GM21529 (cell line): ENCODE measurements around the gene BRINP1.

Experiments used
- ATAC-seq: cut with Tn5 transposase; IDR thresholded peaks from one replicate; pipeline ENCODE4 v1.9.1; 2021; ENCODE audit not compliant: unreplicated experiment

Gene BRINP1

DNA sequence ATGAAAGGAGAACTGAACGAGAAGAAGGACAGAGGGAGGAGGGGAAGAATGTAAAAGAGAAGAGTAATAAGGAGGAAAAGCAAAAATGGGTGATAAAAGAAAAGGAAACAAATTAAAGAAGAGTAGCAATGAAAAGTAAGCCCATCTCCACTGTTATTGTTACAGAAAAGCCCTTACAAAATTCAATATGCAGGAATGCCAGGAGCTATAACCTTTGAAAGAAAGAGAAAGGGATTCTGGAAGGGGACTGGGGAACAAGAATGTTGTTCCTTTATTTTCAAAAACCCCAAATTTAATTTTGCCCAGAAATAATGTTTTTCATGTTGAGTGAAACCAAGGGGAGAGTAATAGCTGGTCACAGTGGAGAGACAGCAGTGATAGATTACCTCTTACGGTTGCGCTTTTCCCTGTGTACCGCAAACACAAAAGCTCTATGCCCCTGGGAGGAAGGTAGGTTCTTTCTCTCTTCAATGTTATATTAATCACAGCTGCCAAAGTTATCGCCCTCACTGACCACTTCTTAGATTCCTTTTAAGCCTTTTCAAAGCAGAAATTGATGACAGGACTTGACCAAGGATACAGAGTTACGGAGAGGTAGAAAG is 86.7 kb downstream of the BRINP1 start:
- no peak for ATAC-seq

- ATAC-seq = no peak
Observed at GRCh38 chr9:119280740-119281485, 88.3 kb downstream of the BRINP1 start.

DNA sequence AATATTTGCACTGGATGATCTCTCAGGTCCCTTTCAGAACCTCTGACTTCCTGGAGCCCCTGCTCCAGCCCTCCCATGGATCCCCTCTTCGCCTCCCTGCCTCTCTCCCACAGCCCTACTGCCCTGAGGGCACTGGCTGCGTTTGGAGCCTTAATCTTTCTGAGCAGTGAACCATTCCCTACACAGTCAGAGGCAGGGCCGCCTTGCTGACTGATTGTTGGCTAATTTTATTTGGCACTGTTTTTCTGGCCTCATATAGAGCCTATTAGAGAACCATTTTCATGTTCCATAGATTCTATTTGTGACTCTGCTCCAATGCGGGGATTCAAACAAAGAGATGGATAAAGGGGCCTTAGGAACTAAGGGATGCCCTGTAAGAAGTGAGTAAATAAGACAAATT is 91.1 kb downstream of the BRINP1 start:
- ATAC-seq = no peak

- ATAC-seq = no peak
Observed at GRCh38 chr9:119273984-119274665, 95.1 kb downstream of the BRINP1 start.

DNA sequence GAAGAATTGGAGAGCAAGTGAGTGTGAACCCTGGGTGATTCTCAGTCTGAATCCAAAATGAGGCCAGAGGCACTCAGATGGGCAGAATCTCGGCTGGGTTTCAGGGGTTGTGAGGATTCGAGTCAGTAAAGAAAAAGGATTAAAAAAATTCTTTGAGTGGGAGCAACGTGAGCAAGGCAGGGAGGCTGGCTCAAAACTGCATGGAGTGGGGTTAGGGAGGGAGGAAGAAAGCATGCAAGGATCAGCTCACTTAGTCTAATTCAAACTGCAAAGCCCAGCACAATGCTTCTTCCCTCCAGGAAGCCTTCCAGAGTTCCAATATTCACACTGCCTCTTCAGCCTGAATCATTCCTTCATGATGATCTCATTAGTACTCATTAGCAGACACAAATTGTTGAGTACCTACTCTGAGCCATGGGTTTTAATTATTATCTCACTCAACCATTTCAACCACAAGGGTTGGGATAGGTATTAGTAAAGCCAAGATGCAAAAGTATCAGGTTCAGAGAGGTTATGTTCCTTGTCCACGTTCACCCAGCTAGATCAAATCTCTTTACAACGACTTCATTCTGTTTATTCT is 95.8 kb downstream of the BRINP1 start:
- no peak for ATAC-seq

- ATAC-seq = no peak
Observed at GRCh38 chr9:119272500-119273211, 96.6 kb downstream of the BRINP1 start.

DNA sequence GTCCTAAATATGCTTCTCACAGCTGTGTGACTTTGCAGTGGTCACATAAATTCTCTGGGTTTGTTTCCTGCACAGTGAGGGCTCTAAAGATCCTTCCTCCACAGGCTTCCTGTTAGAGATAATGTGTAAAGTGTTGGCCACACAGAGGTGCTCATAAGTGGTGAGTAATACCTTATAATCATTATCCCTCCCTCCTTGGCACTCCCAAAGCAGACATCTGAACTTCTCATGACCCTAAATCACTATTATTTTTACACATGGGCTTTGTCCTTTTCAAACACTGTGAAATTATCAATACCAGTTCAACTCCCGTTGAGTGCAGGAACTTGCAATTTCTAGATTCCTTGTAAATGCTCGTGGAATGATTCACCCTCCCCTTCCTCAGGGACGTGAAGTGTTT is 100.2 kb downstream of the BRINP1 start:
- no peak for ATAC-seq

- no peak for ATAC-seq
Observed at GRCh38 chr9:119264165-119264564, 105.1 kb downstream of the BRINP1 start.

DNA sequence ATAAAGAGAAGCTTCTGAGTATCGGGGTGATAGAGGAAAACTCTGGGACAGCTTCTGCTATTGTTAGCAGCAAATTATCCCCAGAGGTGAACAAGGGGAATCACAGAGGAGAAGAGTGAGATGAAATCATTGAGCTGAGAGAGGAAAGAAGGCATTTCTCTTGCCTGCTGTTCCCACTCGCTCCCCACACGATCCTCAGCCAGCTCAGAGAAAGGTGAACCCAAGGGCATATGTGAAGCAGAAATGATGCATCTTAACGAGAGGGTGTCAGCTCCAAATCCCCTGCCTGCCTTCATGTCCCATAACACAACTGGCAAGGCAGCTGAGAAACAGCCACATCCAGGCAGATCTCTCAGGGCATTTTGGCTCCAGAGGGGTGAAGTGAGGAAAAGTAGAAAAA is 111.6 kb downstream of the BRINP1 start:
- no peak for ATAC-seq

DNA sequence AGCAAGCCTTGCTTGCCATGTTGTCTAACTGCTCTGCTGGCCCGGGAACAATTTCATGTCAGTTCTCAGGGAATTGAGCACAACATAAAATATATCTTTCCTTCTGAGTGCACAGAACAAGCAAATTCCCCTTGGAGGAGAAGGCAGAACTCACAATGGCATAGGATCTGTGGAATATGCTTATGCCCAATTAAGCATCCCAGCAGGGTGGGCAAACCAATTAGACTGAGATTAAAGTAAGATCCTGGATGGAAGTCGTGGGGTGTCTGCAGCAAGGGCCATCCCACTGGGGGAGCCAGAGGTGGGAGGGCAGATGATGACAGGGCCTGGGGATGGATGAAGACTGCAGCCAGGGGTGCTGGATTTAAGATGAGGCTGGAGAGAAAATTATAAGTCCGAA is 114.1 kb downstream of the BRINP1 start:
- ATAC-seq = no peak

- ATAC-seq = no peak
Observed at GRCh38 chr9:119252671-119253299, 116.5 kb downstream of the BRINP1 start.

- no peak for ATAC-seq
Observed at GRCh38 chr9:119251936-119252335, 117.3 kb downstream of the BRINP1 start.

DNA sequence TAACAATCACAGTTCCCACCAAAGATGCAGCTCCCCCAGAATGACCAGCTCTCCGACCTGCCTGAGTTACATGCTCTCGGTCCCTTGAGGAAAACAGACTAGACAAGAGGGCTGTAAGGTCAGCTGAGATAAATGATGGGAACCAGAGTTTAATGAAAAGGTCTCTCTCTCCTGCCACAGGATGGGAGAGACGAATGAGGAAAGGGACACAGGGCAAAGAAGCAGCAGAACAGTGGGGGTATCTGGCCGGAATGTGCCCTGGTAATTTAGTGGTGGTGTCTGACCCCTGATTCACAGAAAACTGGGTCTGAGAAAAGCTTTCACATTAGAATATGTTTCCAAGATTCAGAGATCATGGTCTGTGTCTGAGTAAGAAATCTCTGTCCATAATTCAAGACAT is 118.5 kb downstream of the BRINP1 start:
- ATAC-seq = no peak

GRCh38 chr9:119240546-119240945 is 128.7 kb downstream of the BRINP1 start:
- ATAC-seq = no peak

DNA sequence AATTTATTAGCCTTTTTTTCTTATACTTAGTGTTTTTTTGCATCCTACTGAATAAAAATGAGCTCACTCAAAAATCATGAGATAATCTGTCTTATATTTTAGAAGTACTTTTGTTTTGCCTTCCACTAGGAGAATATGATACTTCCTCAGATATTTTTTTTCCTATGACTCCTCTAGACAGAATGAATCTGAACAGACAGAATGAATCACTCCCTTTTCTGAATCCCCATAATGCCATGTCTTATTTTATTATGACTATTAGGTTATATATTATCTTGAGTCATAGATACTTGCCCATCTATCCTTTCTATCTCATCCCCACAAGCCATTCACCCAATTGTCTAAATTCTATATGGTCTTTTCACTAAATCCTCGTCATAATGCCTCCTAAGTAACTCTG is 134.6 kb downstream of the BRINP1 start:
- ATAC-seq = no peak

GRCh38 chr9:119227422-119227821 is 141.8 kb downstream of the BRINP1 start:
- no peak for ATAC-seq

DNA sequence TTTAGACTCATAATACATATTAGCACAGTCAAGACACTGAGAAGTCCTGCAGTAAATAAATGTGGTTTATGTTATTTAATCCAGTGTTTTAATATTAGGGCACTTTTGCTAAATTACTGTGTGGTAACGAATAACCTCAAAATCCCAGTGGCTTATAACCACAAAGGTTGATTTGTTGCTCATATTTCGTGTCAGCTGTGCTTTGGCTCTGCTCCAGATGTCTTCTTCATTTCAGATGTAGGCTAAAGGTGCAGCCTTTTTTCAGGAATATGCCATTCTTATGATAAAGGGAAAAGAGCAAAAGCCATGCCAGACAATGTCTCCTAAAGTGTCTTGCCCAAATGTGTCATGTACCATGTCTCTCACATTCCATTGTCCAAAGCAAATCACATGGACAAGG is 144.8 kb downstream of the BRINP1 start:
- no peak for ATAC-seq

DNA sequence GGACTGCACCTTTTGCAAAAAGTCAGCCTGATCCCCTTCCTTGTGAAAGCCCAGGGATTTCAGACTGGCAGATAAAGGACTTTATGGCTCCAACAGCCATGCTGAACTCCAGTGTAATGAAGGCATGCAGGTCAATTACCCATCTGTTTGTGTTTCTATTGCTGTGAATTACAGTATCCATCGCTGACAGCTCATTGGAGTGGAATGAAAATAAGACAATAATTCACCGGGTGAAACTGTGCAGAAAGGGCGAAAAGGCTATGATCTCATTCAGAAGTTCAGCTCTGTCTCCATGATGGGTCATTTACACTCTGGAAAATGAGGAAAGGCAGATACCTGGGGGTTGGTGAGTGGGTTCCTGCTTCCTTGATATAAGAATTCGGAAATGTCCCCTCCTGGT is 148.0 kb downstream of the BRINP1 start:
- no peak for ATAC-seq

DNA sequence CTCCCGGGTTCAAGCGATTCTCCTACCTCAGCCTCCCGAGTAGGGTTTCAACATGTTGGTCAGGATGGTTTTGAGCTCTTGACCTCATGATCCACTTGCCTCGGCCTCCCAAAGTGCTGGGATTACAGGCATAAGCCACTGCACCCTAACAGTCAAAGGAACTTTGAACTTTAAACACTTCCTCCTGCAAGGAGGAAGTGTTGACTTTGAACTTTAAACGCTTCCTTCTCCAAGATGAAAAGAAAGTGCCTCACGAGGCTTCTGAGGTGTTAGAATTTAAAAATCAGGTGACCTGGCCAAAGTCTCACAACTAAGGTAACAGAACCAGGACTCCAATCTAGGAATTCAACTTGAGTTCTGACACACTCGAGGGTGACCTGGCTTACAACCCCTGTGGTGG is 150.9 kb downstream of the BRINP1 start:
- no peak for ATAC-seq

GRCh38 chr9:119216651-119217331 is 152.4 kb downstream of the BRINP1 start:
- no peak for ATAC-seq
